Measurements from ENCODE around the gene SPRYD4.

Gene SPRYD4

DNA sequence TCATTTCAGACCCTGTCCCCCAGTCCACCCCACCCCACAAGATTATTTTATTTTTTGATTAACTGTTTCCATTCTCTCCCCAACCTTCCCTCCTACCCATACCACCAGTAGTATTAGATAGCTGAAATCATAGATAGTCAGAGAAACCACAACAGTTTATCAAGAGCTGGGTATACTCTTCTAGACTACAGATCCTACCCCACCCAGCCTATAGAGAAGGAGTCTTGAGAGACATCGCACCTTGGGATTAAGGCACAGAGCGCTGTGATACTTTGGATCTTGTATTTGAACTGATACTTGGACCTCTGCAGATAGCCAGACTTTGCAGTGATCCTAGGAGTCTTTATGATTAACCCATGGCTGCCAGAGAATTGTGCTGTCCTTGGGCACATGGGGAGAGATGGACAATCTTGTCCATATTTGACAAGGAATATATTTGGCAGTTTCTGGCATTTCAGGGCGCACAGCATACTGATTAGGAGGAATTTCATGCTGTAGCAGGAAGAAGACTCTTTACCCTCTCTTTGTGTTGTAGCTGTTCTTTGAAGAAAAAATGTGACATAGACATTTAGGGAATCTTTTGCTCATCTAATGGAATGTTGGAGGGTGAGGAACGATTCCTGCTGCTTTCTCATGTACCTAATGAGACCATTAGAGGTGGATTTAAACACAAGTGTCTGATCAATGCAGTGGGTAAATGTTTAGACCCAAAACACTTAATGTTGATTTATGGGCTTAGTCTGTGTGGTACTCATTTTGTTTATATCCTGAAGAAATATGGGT lies 54.2 kb downstream of the SPRYD4 start:
- no peak for DNase-seq

DNA sequence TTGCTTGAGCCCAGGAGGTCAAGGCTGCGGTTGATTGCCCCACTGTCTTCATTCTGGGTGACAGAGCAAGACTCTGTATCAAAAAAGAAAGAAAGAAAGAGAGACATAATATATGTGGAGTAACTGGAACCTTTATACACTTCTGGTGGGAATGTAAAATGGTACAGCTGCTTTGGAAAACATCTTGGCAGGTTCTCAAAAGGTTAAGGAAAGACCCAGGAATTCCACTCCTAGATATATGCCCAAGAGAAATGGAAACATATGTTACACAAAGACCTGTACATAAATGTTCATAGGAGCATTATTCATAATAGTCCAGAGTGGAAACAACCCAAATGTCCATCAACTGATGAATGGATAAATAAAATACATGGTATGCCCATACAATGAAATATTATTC lies 60.5 kb downstream of the SPRYD4 start:
- DNase-seq, result no peak

Data from hippocampal formation (tissue), 2 donors.